Stimulated activated CD8-positive, alpha-beta memory T cell treated with anti-CD3 and anti-CD28 coated beads, Interleukin-12 subunit alpha, Interleukin-12 subunit beta, amount 100 ng/mL, for 24 hours (primary cell): ENCODE data around the gene SGIP1.

Source experiments
- DNase-seq: peaks from one replicate; pipeline ENCODE4 v3.0.0-alpha.2; 2020; ENCODE audit errors: extremely low read depth

SGIP1 gene, protein sequence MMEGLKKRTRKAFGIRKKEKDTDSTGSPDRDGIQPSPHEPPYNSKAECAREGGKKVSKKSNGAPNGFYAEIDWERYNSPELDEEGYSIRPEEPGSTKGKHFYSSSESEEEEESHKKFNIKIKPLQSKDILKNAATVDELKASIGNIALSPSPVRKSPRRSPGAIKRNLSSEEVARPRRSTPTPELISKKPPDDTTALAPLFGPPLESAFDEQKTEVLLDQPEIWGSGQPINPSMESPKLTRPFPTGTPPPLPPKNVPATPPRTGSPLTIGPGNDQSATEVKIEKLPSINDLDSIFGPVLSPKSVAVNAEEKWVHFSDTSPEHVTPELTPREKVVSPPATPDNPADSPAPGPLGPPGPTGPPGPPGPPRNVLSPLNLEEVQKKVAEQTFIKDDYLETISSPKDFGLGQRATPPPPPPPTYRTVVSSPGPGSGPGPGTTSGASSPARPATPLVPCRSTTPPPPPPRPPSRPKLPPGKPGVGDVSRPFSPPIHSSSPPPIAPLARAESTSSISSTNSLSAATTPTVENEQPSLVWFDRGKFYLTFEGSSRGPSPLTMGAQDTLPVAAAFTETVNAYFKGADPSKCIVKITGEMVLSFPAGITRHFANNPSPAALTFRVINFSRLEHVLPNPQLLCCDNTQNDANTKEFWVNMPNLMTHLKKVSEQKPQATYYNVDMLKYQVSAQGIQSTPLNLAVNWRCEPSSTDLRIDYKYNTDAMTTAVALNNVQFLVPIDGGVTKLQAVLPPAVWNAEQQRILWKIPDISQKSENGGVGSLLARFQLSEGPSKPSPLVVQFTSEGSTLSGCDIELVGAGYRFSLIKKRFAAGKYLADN

DNA sequence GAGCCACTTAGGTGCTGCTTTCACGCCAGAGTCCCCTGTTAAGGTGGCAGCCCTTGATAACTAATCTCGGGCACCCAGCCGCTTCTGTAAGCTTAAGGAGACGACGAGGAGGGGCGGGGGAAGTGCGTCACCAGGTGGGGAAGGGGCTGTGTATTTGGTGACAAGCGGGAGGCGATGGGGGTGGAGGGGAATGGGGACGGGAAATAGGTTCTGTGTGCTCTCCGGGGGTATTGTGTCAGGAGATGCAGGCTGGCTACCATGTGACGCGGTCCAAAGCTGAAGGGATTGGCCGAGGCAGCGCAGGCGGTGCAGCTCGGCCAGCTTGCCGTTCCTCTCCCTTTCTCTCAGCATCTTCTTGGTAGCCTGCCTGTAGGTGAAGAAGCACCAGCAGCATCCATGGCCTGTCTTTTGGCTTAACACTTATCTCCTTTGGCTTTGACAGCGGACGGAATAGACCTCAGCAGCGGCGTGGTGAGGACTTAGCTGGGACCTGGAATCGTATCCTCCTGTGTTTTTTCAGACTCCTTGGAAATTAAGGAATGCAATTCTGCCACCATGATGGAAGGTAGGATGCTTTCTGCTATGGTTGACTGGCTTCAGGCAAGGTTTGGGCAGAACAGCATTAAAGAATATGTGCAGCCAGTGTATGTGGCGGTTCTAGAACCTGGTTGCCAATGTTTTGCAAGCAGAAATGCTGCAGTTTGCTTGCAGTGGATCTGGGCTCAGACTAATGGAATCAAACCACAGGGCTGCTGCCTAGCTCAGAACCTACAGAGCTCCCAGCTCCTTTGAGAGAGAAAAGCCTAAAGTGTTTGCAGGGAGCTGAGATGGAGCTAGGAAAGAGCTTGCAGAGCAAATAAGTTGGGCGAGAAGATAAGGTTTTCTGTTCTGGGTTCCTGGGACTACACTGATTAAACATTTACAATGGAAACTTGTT is at the start of gene SGIP1:
TSS of gene SGIP1 (plus strand) at position 350 of the 937 bp plus-strand sequence. CDS start at position 556, 206 bp downstream.
- no peak for DNase-seq

DNA sequence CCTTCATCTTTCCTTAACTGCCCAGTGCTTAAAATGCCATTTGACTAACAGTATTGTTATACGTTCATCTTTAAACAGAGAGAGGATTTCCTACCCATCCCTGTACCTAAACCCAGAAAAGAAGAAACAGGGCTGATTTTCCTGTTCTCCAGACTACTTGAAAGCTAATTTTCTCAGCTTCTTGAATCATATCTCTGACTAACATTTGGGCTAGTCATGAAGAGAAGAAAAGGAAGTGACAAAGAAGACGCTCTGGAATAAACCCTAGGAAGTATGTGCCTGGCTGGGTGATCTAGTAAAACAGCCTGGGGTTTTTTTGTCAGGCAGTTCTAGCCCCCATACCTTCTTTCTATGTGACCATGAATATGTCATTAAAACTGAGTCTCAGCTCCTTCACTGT is 44.8 kb upstream of the SGIP1 start:
- no peak for DNase-seq

- no peak for DNase-seq
Observed at GRCh38 chr1:66489972-66490601, 43.9 kb upstream of the SGIP1 start.

GRCh38 chr1:66490816-66491215 is 43.1 kb upstream of the SGIP1 start:
- no peak for DNase-seq

GRCh38 chr1:66492424-66492823 is 41.5 kb upstream of the SGIP1 start:
- no peak for DNase-seq

DNA sequence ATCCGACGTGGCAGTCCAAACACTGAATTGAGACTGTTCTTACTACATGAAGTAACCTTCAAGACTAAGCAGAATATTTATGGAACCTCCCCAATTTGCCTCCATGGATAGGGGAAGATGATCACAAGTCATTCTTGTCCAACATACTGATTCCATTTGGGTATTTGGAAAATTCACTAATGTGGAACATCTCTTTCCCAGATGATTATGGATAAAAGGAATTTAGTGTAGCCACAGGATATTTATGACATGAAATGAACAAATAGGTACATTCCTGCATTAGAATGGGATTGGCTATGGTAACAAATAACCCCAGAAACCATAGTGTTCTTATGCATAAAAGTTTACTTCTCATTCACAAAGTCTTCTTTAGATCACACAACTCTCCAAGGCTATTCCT is 40.2 kb upstream of the SGIP1 start:
- DNase-seq, result no peak

GRCh38 chr1:66494482-66494881 is 39.5 kb upstream of the SGIP1 start:
- DNase-seq, result no peak

GRCh38 chr1:66495495-66495894 is 38.5 kb upstream of the SGIP1 start:
- no peak for DNase-seq

DNA sequence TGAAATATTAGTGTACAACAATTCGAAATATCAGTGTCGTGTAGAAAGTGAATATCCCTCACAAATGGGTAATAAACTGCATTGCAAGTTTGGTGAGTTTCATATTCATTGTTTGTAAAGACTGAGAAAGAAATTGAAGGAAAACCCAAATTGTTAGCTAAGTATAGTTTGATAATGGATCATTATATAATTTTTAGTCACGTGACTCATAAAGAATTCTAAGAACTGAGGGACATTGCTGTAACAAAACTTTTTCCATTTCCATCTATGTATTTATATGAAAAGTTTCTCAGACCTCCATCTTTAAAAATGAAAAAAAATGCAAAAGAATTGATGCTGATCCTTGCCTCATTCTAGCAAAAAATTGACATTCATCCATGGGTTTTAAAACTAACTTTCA is 36.0 kb upstream of the SGIP1 start:
- no peak for DNase-seq

DNA sequence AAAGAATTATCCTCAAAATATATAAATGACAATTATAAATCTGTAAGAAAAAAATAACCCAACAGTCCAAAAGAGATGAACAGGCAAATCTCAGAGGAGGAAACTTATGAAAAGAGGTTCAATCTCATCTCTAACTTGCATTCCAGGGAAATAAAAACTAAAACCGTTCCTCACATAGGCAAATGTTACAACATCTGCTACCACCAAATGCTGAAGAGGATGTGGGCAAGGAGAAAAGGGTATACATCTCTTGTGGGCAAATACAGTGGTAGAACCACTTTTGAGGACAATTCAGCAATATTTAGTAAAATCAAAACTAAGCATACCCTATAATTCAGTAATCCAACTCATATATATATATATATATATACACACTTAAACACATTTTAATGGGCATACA is 33.7 kb upstream of the SGIP1 start:
- DNase-seq, result no peak

DNA sequence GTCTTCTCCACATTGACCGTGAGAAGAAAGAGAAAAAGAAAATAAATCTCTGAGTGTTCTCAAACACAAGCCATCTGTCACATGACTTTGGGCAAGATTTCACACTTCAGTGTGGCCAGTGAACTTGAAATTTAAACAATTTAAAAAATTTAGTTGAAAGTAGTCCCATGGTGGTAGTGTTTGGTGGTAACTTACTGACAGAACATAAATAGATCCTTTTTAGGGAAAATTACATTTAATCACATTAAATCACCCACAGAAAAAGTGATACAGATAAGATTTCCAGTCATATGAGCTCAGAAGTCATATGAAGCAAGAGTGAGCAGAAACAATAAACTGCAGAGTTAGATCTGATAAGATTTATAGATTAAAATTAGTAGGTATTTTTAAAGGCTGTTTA is 31.9 kb upstream of the SGIP1 start:
- no peak for DNase-seq

DNA sequence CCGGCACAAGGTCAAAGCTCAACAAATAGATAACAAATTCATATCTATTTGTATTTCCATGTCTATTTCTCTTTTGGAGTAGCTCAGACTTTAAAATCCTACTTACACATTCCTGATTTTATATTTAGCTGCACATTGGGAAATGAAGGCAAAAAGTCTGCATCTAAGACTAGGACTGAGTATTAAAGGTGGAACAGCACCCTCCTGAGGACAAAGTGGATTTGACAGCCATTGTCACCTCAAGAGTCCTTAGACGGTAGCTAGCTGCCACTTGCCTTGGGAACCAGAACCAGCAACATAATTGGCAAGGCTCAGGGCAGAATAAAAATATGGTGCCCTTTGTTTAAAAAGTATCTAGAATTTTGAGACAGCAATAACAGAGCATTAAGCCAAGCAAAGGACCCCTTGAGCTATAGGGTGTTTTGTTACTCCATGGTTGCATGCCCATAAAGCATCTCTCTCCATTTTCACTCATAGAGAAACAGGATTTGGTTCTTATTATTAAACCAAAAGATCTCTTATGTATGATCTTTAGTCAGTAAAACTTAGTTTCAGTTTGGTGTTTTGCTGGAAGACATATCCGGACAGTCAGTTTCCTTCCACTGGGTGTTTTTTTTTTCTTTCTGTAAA is 30.0 kb upstream of the SGIP1 start:
- no peak for DNase-seq

DNA sequence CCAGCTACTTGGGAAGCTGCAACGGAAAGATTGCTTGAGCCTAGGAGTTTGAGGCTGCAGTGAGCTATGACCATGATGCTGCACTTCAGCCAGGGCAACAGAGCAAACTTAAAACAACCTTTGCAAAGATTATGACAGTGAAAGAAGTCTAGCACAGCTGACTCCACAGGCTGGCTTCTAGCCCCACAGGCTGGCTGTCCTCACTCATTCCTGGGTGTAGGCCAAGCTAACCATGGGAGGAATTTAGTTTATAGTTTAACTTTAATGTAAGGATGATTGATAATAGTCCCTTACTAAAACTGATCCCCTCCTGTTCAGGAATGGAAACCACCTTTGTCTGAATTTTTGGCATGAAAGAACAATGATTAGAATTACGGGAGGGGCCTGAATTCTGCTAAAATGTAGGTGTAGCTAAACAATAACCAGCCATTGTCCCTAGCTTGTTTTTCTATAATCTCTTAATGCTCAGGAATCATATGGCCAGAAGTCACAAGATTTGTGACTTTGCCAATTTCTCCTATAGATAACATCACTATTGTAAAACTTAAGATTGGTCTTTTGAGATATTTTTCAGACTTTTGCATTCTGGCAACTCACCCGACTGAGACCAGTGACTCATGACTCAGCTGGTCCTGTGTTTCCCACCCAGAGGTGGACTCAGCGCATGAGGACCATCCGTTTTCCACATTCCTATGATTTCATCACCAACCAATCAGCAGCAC is 28.1 kb upstream of the SGIP1 start:
- no peak for DNase-seq

GRCh38 chr1:66506393-66506687 is 27.6 kb upstream of the SGIP1 start:
- no peak for DNase-seq

GRCh38 chr1:66506991-66507390 is 27.0 kb upstream of the SGIP1 start:
- DNase-seq, result no peak

- no peak for DNase-seq
Observed at GRCh38 chr1:66510407-66510806, 23.5 kb upstream of the SGIP1 start.

GRCh38 chr1:66511118-66511517 is 22.8 kb upstream of the SGIP1 start:
- DNase-seq, result no peak

DNA sequence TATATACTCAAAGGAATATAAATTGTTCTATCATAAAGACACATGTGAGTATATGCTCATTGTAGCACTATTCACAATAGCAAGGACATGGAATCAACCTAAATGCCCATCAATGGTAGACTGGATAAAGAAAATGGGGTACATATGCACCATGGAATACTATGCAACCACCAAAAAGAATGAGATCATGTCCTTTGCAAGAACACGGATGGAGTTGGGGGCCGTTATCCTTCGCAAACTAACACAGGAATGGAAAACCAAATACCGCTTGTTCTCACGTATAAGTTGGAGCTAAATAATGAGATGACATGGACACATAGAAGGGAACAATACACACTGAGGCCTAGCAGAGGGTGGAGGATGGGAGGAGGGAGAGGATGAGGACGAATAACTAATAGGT is 16.0 kb upstream of the SGIP1 start:
- no peak for DNase-seq

DNA sequence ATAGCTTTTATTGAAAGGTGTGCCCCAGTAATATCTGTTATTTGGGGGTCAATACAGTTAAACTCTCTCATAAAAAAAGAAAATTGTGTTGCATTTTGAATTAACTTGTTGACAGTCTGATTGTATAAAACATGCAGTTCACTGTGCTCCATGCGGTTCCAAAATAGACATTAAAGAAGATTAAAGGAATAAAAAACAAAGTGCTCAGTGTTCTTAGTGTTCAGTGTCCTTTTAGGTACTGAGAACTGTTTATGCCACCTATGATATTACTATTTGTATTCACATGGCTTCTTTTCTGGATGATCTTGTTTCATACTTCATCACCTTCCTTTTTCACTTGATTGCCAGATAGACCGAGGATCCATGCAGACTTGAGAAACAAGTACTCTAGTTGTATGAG is 15.3 kb upstream of the SGIP1 start:
- DNase-seq, result no peak

GRCh38 chr1:66519992-66520391 is 14.0 kb upstream of the SGIP1 start:
- DNase-seq, result no peak

GRCh38 chr1:66520655-66521054 is 13.3 kb upstream of the SGIP1 start:
- no peak for DNase-seq
